Measurements from ENCODE around the gene OVAAL. TPM values are rescaled to one million over a fixed set of nuclear protein-coding genes. Genes with fewer than 3 reads are reported as not detected.

OVAAL gene
- polyA plus RNA-seq, 1 donor = 0.09 TPM

GRCh38 chr1:180606155-180606554 lies 47.4 kb downstream of the OVAAL start:
- no peak for DNase-seq (ENCODE audit: low read depth)

GRCh38 chr1:180609643-180610555 lies 51.1 kb downstream of the OVAAL start:
- no peak for DNase-seq (ENCODE audit: low read depth)

- DNase-seq (ENCODE audit: low read depth) = no peak
These were observed 51.8 kb downstream of the OVAAL start for GRCh38 chr1:180610556-180611015.

- DNase-seq (ENCODE audit: low read depth) = no peak
These were observed 52.5 kb downstream of the OVAAL start for GRCh38 chr1:180611016-180611930.

- DNase-seq (ENCODE audit: low read depth) = no peak
These were observed 53.9 kb downstream of the OVAAL start for GRCh38 chr1:180612632-180613031.

GRCh38 chr1:180614730-180615129 lies 56.0 kb downstream of the OVAAL start:
- DNase-seq (ENCODE audit: low read depth) = no peak

GRCh38 chr1:180615493-180616290 lies 56.9 kb downstream of the OVAAL start:
- DNase-seq (ENCODE audit: low read depth) = no peak

Other genes with a start within 250 kb of the OVAAL start
- gene ACBD6, start 56.4 kb upstream of the OVAAL start, polyA plus RNA-seq (ENCODE audit: insufficient read length) = 44.2 TPM
- 9.1 TPM for gene XPR1, start 73.1 kb downstream of the OVAAL start, polyA plus RNA-seq (ENCODE audit: insufficient read length)